ENCODE results near the gene EFNA5.

The EFNA5 gene

DNA sequence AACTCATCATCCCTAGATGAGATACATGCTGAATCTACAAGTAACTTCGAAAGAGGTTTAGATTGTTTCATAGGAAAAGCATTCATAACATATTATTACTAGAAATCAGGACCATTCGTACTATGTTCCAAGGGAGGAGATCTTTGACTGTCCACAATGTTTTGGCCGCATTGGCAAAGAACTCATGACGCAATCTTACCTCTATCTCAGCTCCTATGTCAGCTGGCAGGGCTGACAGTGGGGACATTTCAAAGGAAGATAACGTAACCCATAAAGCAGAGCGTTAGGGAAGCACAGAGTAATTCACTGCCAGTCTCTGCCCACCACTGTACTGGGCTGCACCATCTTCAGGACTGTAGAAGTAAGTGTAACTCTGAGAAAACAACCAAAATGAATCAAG is 69.7 kb downstream of the EFNA5 start:
- no peak overlapping the region for H3K4me3 ChIP-seq (ENCODE audit: low read depth, low read length)
- no peak for DNase-seq
- TF ChIP-seq, protein P1, sequence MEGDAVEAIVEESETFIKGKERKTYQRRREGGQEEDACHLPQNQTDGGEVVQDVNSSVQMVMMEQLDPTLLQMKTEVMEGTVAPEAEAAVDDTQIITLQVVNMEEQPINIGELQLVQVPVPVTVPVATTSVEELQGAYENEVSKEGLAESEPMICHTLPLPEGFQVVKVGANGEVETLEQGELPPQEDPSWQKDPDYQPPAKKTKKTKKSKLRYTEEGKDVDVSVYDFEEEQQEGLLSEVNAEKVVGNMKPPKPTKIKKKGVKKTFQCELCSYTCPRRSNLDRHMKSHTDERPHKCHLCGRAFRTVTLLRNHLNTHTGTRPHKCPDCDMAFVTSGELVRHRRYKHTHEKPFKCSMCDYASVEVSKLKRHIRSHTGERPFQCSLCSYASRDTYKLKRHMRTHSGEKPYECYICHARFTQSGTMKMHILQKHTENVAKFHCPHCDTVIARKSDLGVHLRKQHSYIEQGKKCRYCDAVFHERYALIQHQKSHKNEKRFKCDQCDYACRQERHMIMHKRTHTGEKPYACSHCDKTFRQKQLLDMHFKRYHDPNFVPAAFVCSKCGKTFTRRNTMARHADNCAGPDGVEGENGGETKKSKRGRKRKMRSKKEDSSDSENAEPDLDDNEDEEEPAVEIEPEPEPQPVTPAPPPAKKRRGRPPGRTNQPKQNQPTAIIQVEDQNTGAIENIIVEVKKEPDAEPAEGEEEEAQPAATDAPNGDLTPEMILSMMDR (IDR thresholded peaks at IDR 0.05; ENCODE audit: low read depth, low read length), result no peak
- no peak overlapping the region for H3K27ac ChIP-seq
- H3K27me3 ChIP-seq (ENCODE audit: insufficient read depth, low read depth, severe bottlenecking), result no peaks in the 10 kb centered on the region
- no peaks in the 10 kb centered on the region for H3K36me3 ChIP-seq
- H3K9me3 ChIP-seq (ENCODE audit: severe bottlenecking), result no peaks in the 10 kb centered on the region

DNA sequence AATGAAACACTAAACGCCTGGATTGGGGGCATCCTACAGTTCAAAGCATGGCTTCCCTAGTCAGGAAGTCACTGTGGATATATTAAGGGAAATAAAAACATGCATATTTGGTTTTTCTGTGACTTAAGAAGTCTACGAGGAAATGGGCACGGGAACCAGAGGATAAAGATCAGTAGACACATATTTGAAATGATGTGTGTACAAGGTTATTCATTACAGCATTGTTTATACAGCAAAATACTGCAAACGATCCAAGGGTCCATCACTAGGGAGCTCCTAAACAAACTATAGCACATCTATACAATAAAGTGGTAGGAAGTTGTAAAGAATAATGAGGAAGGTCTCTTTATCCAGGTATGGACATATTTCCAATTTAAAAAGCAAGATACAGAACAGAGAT is 71.8 kb downstream of the EFNA5 start:
- H3K27ac ChIP-seq, result no peak overlapping the region
- DNase-seq, result no peak
- H3K27me3 ChIP-seq (ENCODE audit: insufficient read depth, low read depth, severe bottlenecking), result no peaks in the 10 kb centered on the region
- no peaks in the 10 kb centered on the region for H3K36me3 ChIP-seq
- TF ChIP-seq, protein P1 (IDR thresholded peaks at IDR 0.05; ENCODE audit: low read depth, low read length), result no peak
- H3K4me3 ChIP-seq (ENCODE audit: low read depth, low read length), result no peak overlapping the region
- H3K9me3 ChIP-seq (ENCODE audit: severe bottlenecking), result no peaks in the 10 kb centered on the region

DNA sequence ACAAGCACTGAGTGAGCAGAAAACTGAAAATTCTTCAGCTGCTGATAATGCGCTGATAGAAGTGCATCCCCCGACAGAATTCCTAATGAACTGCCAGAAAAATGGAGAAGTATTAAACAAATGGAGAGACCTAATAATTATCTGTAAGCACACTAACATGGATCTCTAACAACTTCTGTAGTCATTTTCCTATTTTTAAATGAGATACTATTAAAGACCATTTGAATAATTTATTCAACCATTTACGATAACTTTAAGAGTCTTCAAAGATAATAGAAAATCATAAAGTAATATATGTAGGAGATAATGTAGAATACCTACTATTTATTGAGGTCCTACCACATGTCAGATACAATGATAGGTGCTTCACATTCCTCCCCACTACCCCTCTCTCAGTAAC is 72.9 kb downstream of the EFNA5 start:
- Histone ChIP-seq H3K27me3 (ENCODE audit: insufficient read depth, low read depth, severe bottlenecking) (no peaks in the 10 kb centered on the region), H3K36me3 (no peaks in the 10 kb centered on the region), H3K27ac (no peak overlapping the region), H3K9me3 (ENCODE audit: severe bottlenecking) (no peaks in the 10 kb centered on the region), H3K4me3 (ENCODE audit: low read depth, low read length) (no peak overlapping the region)
- TF ChIP-seq, protein P1 (IDR thresholded peaks at IDR 0.05; ENCODE audit: low read depth, low read length), result no peak
- DNase-seq, result no peak

DNA sequence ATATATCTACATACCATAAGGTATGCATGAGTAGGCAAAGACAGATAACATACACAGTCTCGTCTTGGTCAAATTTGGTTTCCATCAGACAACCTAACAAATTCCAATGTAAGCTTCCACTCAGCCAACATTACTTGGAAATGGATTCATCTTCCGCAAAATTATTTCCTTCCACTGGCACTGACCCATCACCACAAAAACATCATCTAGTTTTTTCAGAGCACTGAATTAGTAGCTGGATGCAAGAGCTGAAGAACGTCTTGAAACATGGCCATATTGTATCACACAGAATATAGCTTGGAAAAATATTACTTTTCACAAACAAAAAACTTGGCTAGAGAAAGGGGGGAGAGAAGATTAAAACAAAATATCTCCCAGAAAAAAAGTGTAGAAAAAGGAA is 73.5 kb downstream of the EFNA5 start:
- H3K27me3 ChIP-seq (ENCODE audit: insufficient read depth, low read depth, severe bottlenecking), result no peaks in the 10 kb centered on the region
- no peak overlapping the region for H3K4me3 ChIP-seq (ENCODE audit: low read depth, low read length)
- H3K36me3 ChIP-seq, result no peaks in the 10 kb centered on the region
- DNase-seq, result no peak
- TF ChIP-seq, protein P1 (IDR thresholded peaks at IDR 0.05; ENCODE audit: low read depth, low read length), result no peak
- no peak overlapping the region for H3K27ac ChIP-seq
- H3K9me3 ChIP-seq (ENCODE audit: severe bottlenecking), result no peaks in the 10 kb centered on the region

DNA sequence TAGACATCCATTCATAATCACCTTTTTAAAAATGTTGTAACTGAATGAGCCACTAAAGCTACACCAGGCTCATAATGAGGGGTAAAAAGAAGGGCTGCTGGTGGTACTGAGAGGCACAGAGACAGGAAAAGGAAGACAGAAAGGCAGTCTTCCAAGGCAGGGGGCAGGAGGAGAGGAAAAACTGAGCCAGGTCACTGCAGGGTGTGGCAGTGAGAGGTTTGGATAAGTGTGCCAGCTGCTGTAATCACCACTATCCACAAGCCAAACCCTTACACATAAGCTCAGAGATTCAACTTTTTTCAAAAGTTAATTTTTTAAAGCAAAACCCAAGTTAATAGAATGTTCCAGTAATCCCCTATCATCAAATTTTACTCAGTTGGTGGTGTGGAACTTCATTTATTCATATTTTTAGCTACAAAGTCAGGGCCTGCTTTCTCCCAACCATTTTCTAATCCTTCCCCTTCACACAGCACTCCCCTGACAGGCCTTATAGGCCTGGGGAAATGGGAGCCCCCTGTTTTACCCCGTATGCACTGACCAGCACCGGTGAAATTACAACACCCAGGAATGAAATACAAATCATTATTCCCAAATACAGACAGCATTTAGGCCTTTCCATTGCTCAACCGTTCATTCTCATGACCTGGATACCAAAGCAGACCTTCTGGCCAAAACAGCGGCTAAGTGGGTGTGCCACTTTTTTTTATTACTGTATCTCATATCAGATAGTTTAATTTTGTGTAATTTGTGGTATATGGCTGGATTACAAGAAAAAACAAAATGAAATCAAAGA is 76.3 kb downstream of the EFNA5 start:
- TF ChIP-seq, protein P1 (IDR thresholded peaks at IDR 0.05; ENCODE audit: low read depth, low read length), result no peak
- no peak for DNase-seq

DNA sequence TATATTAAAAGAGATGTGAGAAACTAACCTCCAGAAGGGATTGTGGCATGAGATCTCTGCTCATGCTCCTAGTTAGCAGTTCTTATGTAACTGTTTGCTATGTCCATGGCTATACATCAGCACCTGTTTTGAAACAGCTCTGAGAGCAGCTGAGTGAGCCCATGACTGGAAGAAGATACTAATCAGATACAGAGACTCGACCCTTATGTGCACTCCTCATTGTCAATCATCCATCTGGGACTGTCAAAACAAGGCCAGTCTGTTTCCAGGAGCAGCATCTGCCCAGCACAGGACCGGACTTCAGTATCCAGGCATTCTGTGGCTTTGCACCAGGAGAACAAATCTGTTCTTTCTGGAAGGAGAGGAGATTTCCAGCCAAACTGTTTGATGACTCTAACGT is 77.7 kb downstream of the EFNA5 start:
- TF ChIP-seq, protein P1 (IDR thresholded peaks at IDR 0.05; ENCODE audit: low read depth, low read length), result no peak
- Histone ChIP-seq H3K27me3 (ENCODE audit: insufficient read depth, low read depth, severe bottlenecking) (no peaks in the 10 kb centered on the region), H3K36me3 (no peaks in the 10 kb centered on the region), H3K4me3 (ENCODE audit: low read depth, low read length) (no peak overlapping the region), H3K27ac (no peak overlapping the region), H3K9me3 (ENCODE audit: severe bottlenecking) (no peaks in the 10 kb centered on the region)
- DNase-seq, result no peak

More for the DNA sequence above, 76.3 kb downstream of the EFNA5 start:
- no peaks in the 10 kb centered on the region for H3K27me3 ChIP-seq (ENCODE audit: insufficient read depth, low read depth, severe bottlenecking)
- no peaks in the 10 kb centered on the region for H3K36me3 ChIP-seq
- H3K9me3 ChIP-seq (ENCODE audit: severe bottlenecking), result no peaks in the 10 kb centered on the region
- H3K27ac ChIP-seq, result no peak overlapping the region
- no peak overlapping the region for H3K4me3 ChIP-seq (ENCODE audit: low read depth, low read length)

All from WERI-Rb-1 (cell line).